Natural killer cell (primary cell): ENCODE measurements around the gene PRODH2. TPM values are rescaled to one million over a fixed set of nuclear protein-coding genes. Genes with fewer than 3 reads are reported as not detected.
A peak's percentile ranks its signal among the peaks of the same experiment; 100 is the strongest.

ENCODE experiments used
- ATAC-seq, 3 donors: fragments of 150-1000 bp in 2 of 3; fragments of 200-7000 bp in 1 of 3; cut with Tn5 transposase; 1 replicate in 1 of 3; 2 replicates in 2 of 3; pipeline ENCODE4 v1.10.0; 2021; ENCODE audit warnings: mild to moderate bottlenecking in 2 of 3, moderate library complexity in 2 of 3
- DNase-seq, 2 donors: peaks; one replicate each; pipeline versions ENCODE4 v3.0.0 to v3.0.0-alpha.2; 2013 to 2021; ENCODE audit warnings: mixed read lengths in 1 of 2
- H3K27ac ChIP-seq: one replicate; pipeline ENCODE4 v1.5.1; 2013; ENCODE audit warnings: mild to moderate bottlenecking, low read length
- H3K27me3 ChIP-seq: one replicate; pipeline ENCODE4 v1.6.1; 2013; ENCODE audit warnings: low read length; ENCODE audit not compliant: control insufficient read depth, insufficient read depth
- H3K36me3 ChIP-seq: one replicate; pipeline ENCODE4 v1.6.1; 2013; ENCODE audit warnings: low read length; ENCODE audit not compliant: control insufficient read depth, insufficient read depth
- H3K4me1 ChIP-seq: one replicate; pipeline ENCODE4 v1.6.1; 2013; ENCODE audit warnings: low read length; ENCODE audit not compliant: control insufficient read depth, insufficient read depth
- H3K4me3 ChIP-seq: one replicate; pipeline ENCODE4 v1.5.1; 2013; ENCODE audit warnings: low read length
- H3K9me3 ChIP-seq: one replicate; pipeline ENCODE4 v1.6.1; 2013; ENCODE audit warnings: low read length; ENCODE audit not compliant: control insufficient read depth, insufficient read depth
- H3K27ac Mint-ChIP-seq, 2 donors: one replicate each; pipeline ENCODE4 v1.8.0; 2022; ENCODE audit warnings: mild to moderate bottlenecking in 2 of 2, mixed read lengths in 2 of 2, moderate library complexity in 1 of 2
- H3K27me3 Mint-ChIP-seq, 2 donors: one replicate each; pipeline ENCODE4 v1.8.0; 2022; ENCODE audit warnings: low read depth in 2 of 2, mixed read lengths in 2 of 2
- H3K36me3 Mint-ChIP-seq: one replicate; pipeline ENCODE4 v1.8.0; 2022; ENCODE audit warnings: mixed read lengths
- H3K4me1 Mint-ChIP-seq, 2 donors: one replicate each; pipeline ENCODE4 v1.8.0; 2022; ENCODE audit warnings: mixed read lengths in 2 of 2
- H3K4me3 Mint-ChIP-seq: one replicate; pipeline ENCODE4 v1.8.0; 2022; ENCODE audit warnings: mild to moderate bottlenecking, moderate library complexity, mixed read lengths
- H3K9me3 Mint-ChIP-seq, 2 donors: one replicate each; pipeline ENCODE4 v1.8.0; 2022; ENCODE audit warnings: mixed read lengths in 2 of 2
- CTCF ChIP-seq: fragments of 200-600 bp; IDR thresholded peaks from one replicate; pipeline ENCODE4 v1.8.0; 2022; ENCODE audit warnings: antibody characterized with exemption
- WGBS: methylation state at CpG from one replicate; pipeline ENCODE4 v1.1.7; 2013; ENCODE audit warnings: missing lambda C conversion rate; ENCODE audit not compliant: insufficient coverage; 5-methylcytosine and 5-hydroxymethylcytosine counted together
- intact Hi-C: fragments of 100-400 bp; cut with micrococcal nuclease; formaldehyde crosslinking; loops from one replicate; pipeline ENCODE4 v1.14.2; 2022
- total RNA-seq, 4 donors: library from RNA; stranded (reverse); fragments of 120-200 nt in 1 of 4; gene quantifications; one replicate each; pipeline versions ENCODE4 v1.2.3 to v1.2.4, GENCODE V29; 2013 to 2022

Gene PRODH2
- total RNA-seq, 3 donors from 2014 or later (not counting 1 experiment from before 2014, with no cell fraction given), result not detected

DNA sequence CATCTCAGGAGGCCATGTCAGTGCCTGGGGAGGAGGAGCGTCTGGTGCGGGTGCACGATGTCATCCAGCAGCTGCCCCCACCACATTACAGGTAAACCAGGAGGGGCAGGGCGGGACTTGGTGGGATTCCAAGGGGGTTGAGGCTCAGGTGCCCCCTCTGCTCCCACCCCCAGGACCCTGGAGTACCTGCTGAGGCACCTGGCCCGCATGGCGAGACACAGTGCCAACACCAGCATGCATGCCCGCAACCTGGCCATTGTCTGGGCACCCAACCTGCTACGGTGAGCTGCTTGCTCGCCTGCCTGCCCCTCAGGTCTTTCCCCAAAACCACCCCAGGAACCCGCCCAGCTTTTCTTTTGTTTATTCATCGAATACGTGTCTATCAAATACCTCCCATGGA, 30.1 kb downstream of the PRODH2 start:
- no peak overlapping the region for H3K4me3 ChIP-seq
- H3K9me3 ChIP-seq, result no peaks in the 10 kb centered on the region
- no peak overlapping the region for H3K4me3 Mint-ChIP-seq
- H3K4me1 Mint-ChIP-seq, result peaks cover 7 to 10% of the 10 kb centered on the region in 2 donors
- ATAC-seq (no peak), DNase-seq (no peak)
- no peaks in the 10 kb centered on the region for H3K27me3 ChIP-seq
- H3K27ac Mint-ChIP-seq, result no peak overlapping the region
- intact Hi-C loops, result no loop called here
- no peaks in the 10 kb centered on the region for H3K36me3 Mint-ChIP-seq
- H3K27ac ChIP-seq, result no peak overlapping the region
- H3K4me1 ChIP-seq, result no peaks in the 10 kb centered on the region
- peaks cover 5% of the 10 kb centered on the region for H3K36me3 ChIP-seq
- no peak for TF ChIP-seq CTCF
- WGBS, result 97% methylated on average over 12 of the region's 12 CpGs
- H3K27me3 Mint-ChIP-seq, result no peaks in the 10 kb centered on the region
- no peaks in the 10 kb centered on the region for H3K9me3 Mint-ChIP-seq

DNA sequence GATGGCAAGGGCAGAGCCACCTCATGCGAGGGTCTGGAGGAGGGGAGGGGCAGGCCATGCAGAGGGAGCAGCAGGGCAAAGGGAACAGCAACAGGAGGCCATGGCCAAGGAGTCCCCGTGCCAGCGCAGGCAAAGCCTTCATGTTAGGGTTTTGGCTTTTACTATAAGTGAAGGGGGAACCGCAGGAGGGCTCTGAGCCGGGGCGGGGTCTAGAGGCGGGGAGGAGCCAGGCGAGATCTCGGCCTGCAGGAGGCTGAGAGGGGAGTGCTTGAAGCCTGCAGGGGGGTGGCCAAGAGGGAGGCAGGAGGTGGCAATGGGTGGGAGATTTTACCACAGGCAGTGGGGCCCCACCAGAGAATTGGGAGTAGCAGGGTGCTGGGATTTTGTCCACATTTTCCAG, 31.0 kb downstream of the PRODH2 start:
- peaks cover 5% of the 10 kb centered on the region for H3K36me3 ChIP-seq
- H3K27ac Mint-ChIP-seq, result peak overlapping the region in 1 of 2 donors; percentile 43
- WGBS, result 97% methylated on average over 9 of the region's 9 CpGs

GRCh38 chr19:35780717-35781116, 31.9 kb downstream of the PRODH2 start:
- no peaks in the 10 kb centered on the region for H3K9me3 Mint-ChIP-seq
- Histone ChIP-seq H3K9me3 (no peaks in the 10 kb centered on the region), H3K27me3 (no peaks in the 10 kb centered on the region), H3K4me3 (no peak overlapping the region), H3K4me1 (peaks cover 8% of the 10 kb centered on the region), H3K36me3 (peaks cover 5% of the 10 kb centered on the region), H3K27ac (no peak overlapping the region)
- no peak for TF ChIP-seq CTCF
- no peaks in the 10 kb centered on the region for H3K36me3 Mint-ChIP-seq
- H3K27ac Mint-ChIP-seq, result no peak overlapping the region
- ATAC-seq (no peak), DNase-seq (no peak)
- H3K4me1 Mint-ChIP-seq, result peaks cover 15 to 26% of the 10 kb centered on the region in 2 donors
- no peak overlapping the region for H3K4me3 Mint-ChIP-seq
- WGBS, result 96% methylated on average over 20 of the region's 20 CpGs
- intact Hi-C loops, result no loop called here
- H3K27me3 Mint-ChIP-seq, result no peaks in the 10 kb centered on the region

More for the DNA sequence above, 31.0 kb downstream of the PRODH2 start:
- Histone ChIP-seq H3K4me1 (no peaks in the 10 kb centered on the region), H3K9me3 (no peaks in the 10 kb centered on the region), H3K27me3 (no peaks in the 10 kb centered on the region), H3K4me3 (no peak overlapping the region), H3K27ac (no peak overlapping the region)
- Mint-ChIP-seq H3K4me3 (no peak overlapping the region), H3K36me3 (no peaks in the 10 kb centered on the region), H3K27me3 (no peaks in the 10 kb centered on the region), H3K4me1 (peaks cover 12 to 17% of the 10 kb centered on the region in 2 donors), H3K9me3 (no peaks in the 10 kb centered on the region)
- DNase-seq (no peak), ATAC-seq (no peak)
- TF ChIP-seq CTCF, result no peak
- intact Hi-C loops, result no loop called here

DNA sequence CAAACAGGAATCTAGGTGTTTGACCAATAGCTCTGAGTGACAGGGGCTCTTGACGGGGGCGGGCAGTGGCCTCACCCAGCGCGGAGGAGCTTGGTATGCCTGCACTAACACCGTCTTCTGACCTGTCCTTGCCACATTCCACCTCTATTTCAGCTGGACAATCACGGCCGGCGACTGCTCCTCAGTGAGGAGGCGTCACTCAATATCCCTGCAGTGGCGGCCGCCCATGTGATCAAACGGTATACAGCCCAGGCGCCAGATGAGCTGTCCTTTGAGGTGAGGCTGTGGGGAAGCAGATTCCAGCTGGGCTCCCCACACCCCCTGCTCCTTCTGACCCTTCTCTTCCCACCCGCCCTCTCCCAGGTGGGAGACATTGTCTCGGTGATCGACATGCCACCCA, 32.6 kb downstream of the PRODH2 start:
- DNase-seq, result no peak
- H3K27ac Mint-ChIP-seq, result no peak overlapping the region
- intact Hi-C loops, result no loop called here
- H3K27me3 Mint-ChIP-seq, result no peaks in the 10 kb centered on the region
- Histone ChIP-seq H3K36me3 (peaks cover 5% of the 10 kb centered on the region), H3K27me3 (no peaks in the 10 kb centered on the region), H3K27ac (no peak overlapping the region), H3K4me3 (no peak overlapping the region), H3K9me3 (no peaks in the 10 kb centered on the region), H3K4me1 (peaks cover 11% of the 10 kb centered on the region)
- WGBS, result 98% methylated on average over 16 of the region's 16 CpGs
- H3K36me3 Mint-ChIP-seq, result no peaks in the 10 kb centered on the region
- peaks cover 16 to 28% of the 10 kb centered on the region in 2 donors for H3K4me1 Mint-ChIP-seq
- ATAC-seq, result no peak
- no peaks in the 10 kb centered on the region for H3K9me3 Mint-ChIP-seq
- no peak overlapping the region for H3K4me3 Mint-ChIP-seq
- no peak for TF ChIP-seq CTCF
